Endothelial cell of umbilical vein (primary cell): ENCODE data around the gene OPN1MW3. TPM values are rescaled to one million over a fixed set of nuclear protein-coding genes. Genes with fewer than 3 reads are reported as not detected.

Experiments
- BruUV-seq: library from RNA; stranded (reverse); fragments of 400-500 nt; replicated peaks from 2 replicates; lab custom pipeline; 2021; lab: Mats Ljungman, UMichigan
- CTCF ChIA-PET: fragments of 300-600, 350-600 bp; sonication (Branson Sonifier 250); formaldehyde crosslinking; loops from one replicate; lab custom pipeline; 2021; ENCODE audit warnings: antibody characterized with exemption, inconsistent platforms; lab: Charles Lee
- POLR2A ChIA-PET: fragments of 300-600, 350-600 bp; sonication (Branson Sonifier 250); formaldehyde crosslinking; loops from one replicate; lab custom pipeline; 2021; ENCODE audit warnings: antibody characterized with exemption, inconsistent platforms; lab: Charles Lee
- DNase-seq: peaks from one replicate; pipeline ENCODE4 v3.0.0-alpha.2; 2011; ENCODE audit warnings: low read depth, low spot score
- FAIRE-seq: peaks from 2 replicates; lab custom pipeline; 2011; peaks lifted over from hg19 to GRCh38; lab: Jason Lieb, UNC
- H2AFZ ChIP-seq: 2 replicates; pipeline ENCODE4 v1.6.0; 2012; ENCODE audit warnings: low read depth, low read length, control low read depth, inconsistent platforms
- H3K27ac ChIP-seq: 2 replicates; pipeline ENCODE4 v1.5.1; 2011; ENCODE audit warnings: low read depth, mild to moderate bottlenecking, control low read depth, low read length, moderate library complexity; ENCODE audit not compliant: insufficient read depth
- H3K27me3 ChIP-seq, 2 experiments: 2 replicates each; pipeline versions ENCODE4 v1.6.0 to v1.6.1; 2011; ENCODE audit warnings: low read length in 2 of 2, mixed read lengths in 1 of 2; ENCODE audit not compliant: control insufficient read depth in 2 of 2, insufficient read depth in 2 of 2
- H3K36me3 ChIP-seq, 2 experiments: 2 replicates in 1 of 2; 3 replicates in 1 of 2; pipeline ENCODE4 v1.5.1; 2011; ENCODE audit warnings: low read length in 2 of 2, mild to moderate bottlenecking in 1 of 2, moderate library complexity in 1 of 2; ENCODE audit not compliant: control insufficient read depth in 2 of 2, insufficient read depth in 2 of 2; ENCODE audit errors: extremely low read depth in 1 of 2
- H3K4me1 ChIP-seq: 3 replicates; pipeline ENCODE4 v1.5.1; 2011; ENCODE audit warnings: mild to moderate bottlenecking, low read length; ENCODE audit not compliant: control insufficient read depth, insufficient read depth; ENCODE audit errors: extremely low read depth
- H3K4me2 ChIP-seq: 2 replicates; pipeline ENCODE4 v1.6.1; 2011; ENCODE audit warnings: low read length, control low read depth, mixed read lengths; ENCODE audit not compliant: insufficient read depth
- H3K4me3 ChIP-seq, 3 experiments: fragments of 200-600 bp in 1 of 3; sonication (generic), shearing (Covaris generic) in 1 of 3; replicated peaks in 1 of 3; 2 replicates each; pipeline ENCODE4 v1.5.1; 2011 to 2016; ENCODE audit warnings: control low read depth in 3 of 3, low read length in 3 of 3, mild to moderate bottlenecking in 2 of 3, inconsistent platforms in 1 of 3, low read depth in 1 of 3, moderate library complexity in 1 of 3; ENCODE audit not compliant: insufficient read depth in 1 of 3
- H3K79me2 ChIP-seq: 2 replicates; pipeline ENCODE4 v1.6.0; 2012; ENCODE audit warnings: low read length, inconsistent platforms; ENCODE audit not compliant: control insufficient read depth, insufficient read depth
- H3K9ac ChIP-seq: replicated peaks from 2 replicates; pipeline ENCODE3; 2011; ENCODE audit warnings: low read length, control low read depth; ENCODE audit not compliant: insufficient read depth; ENCODE audit errors: extremely low read depth
- H3K9me1 ChIP-seq: replicated peaks from 3 replicates; pipeline ENCODE4 v1.6.0; 2011; ENCODE audit warnings: mild to moderate bottlenecking, low read length; ENCODE audit not compliant: control insufficient read depth, insufficient read depth; ENCODE audit errors: extremely low read depth
- H3K9me3 ChIP-seq: replicated peaks from 2 replicates; pipeline ENCODE4 v1.5.1; 2012; ENCODE audit warnings: low read length, inconsistent platforms; ENCODE audit not compliant: control insufficient read depth, insufficient read depth
- H4K20me1 ChIP-seq: replicated peaks from 2 replicates; pipeline ENCODE3; 2011; ENCODE audit warnings: mild to moderate bottlenecking, low read length; ENCODE audit not compliant: control insufficient read depth, insufficient read depth; ENCODE audit errors: extremely low read depth
- EZH2 ChIP-seq: IDR thresholded peaks from 2 replicates; pipeline ENCODE4 v1.6.1; 2012; ENCODE audit warnings: borderline replicate concordance, low read depth, mild to moderate bottlenecking, moderate library complexity, low read length, inconsistent platforms; ENCODE audit not compliant: severe bottlenecking
- FOS ChIP-seq: IDR thresholded peaks from 2 replicates; pipeline ENCODE4 v1.6.1; 2011; ENCODE audit warnings: mild to moderate bottlenecking, low read length, moderate library complexity, borderline replicate concordance; ENCODE audit not compliant: insufficient read depth
- GATA2 ChIP-seq: IDR thresholded peaks from 2 replicates; pipeline ENCODE4 v1.7.0; 2011; ENCODE audit warnings: low read depth, mild to moderate bottlenecking, moderate library complexity, mixed read lengths, low read length; ENCODE audit not compliant: insufficient read length, insufficient read depth
- JUN ChIP-seq: IDR thresholded peaks from 2 replicates; pipeline ENCODE4 v1.6.1; 2011; ENCODE audit warnings: borderline replicate concordance, low read depth; ENCODE audit not compliant: insufficient read length, insufficient read depth
- MYC ChIP-seq: IDR thresholded peaks from one replicate; pipeline ENCODE4 v1.6.1; 2011; ENCODE audit warnings: mild to moderate bottlenecking, low read depth, low read length
- POLR2A ChIP-seq: IDR thresholded peaks from 2 replicates; pipeline ENCODE4 v1.6.1; 2012; ENCODE audit warnings: low read depth, mild to moderate bottlenecking, control low read depth, low read length
- POLR2AphosphoS5 ChIP-seq: IDR thresholded peaks from 2 replicates; pipeline ENCODE4 v1.6.1; 2012; ENCODE audit warnings: low read depth, mild to moderate bottlenecking, control low read depth, low read length, moderate library complexity; ENCODE audit not compliant: insufficient read depth
- dilution Hi-C: fragments of 300-500 bp; cut with MboI; formaldehyde crosslinking; loops from one replicate; pipeline ENCODE4 v1.15.0; 2019; ENCODE audit warnings: low sequenced_read_pairs; ENCODE audit not compliant: extremely low pct_ligation_motif_present
- intact Hi-C: fragments of 100-400 bp; cut with micrococcal nuclease; formaldehyde crosslinking; loops from one replicate; pipeline ENCODE4 v1.10.0; 2022
- polyA plus RNA-seq, 4 experiments: library from polyadenylated mRNA; depleted of rRNA in 3 of 4; stranded (reverse) in 3 of 4; unstranded in 1 of 4; fragments of >200 nt; gene quantifications; 2 replicates each; pipeline versions ENCODE4 v1.2.1 to v1.2.3, GENCODE V29; 2011 to 2012; ENCODE audit warnings: missing spikeins in 1 of 4
- total RNA-seq: library from RNA; stranded (reverse); gene quantifications from 2 replicates; pipeline ENCODE4 v1.2.3, GENCODE V29; 2021
- TF ChIP-seq, protein P1 (sequence below), 2 donors: IDR thresholded peaks; 1 replicate in 1 of 2; 2 replicates in 1 of 2; pipeline ENCODE4 v1.5.1; 2011; ENCODE audit warnings: low read length in 2 of 2, mild to moderate bottlenecking in 2 of 2, moderate library complexity in 2 of 2, control low read depth in 1 of 2, inconsistent platforms in 1 of 2, low read depth in 1 of 2; ENCODE audit not compliant: insufficient read depth in 1 of 2; ENCODE audit errors: extremely low read depth in 1 of 2
- TF ChIP-seq, protein P2 (sequence below): IDR thresholded peaks from 2 replicates; pipeline ENCODE4 v1.6.1; 2011; ENCODE audit not compliant: insufficient read depth, insufficient read length

The OPN1MW3 gene
- total and polyA plus RNA-seq, 2 donors (not counting 3 experiments of a cell fraction or from before 2014, with no cell fraction given), result not detected

DNA sequence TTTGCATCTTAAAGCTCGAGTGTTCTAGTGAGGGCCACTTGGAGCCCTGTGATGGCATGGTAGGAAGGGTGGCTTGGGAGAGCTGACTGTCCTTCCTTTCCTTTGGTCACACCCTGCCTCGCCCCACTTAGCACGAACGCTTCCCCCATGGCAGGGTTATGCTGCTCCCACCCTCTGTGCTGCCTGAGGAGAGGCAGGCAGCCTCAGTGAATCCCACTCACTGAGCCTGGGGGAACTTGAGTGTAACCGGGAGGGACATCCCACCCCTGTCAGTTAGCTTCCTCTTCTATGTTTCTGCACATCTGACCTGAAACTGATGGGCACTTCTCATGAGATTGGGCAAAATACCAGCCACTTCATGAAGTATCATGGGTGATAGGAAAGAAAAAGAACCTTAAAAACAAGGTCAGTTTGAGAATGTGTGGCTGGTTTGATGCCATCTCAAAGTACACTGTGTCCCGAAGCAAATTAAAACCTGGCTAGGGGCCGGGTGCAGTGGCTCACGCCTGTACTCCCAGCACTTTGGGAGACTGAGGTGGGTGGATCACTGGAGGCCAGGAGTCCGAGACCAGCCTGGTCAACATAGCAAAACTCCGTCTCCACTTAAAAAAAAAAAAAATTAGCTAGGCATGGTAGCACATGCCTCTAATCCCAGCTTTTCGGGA, 48.3 kb downstream of the OPN1MW3 start:
- Histone ChIP-seq H4K20me1 (no peaks in the 10 kb centered on the region), H2AFZ (no peak overlapping the region), H3K4me2 (no peak overlapping the region), H3K9ac (no peak overlapping the region), H3K27ac (no peak overlapping the region), H3K36me3 (no peaks in the 10 kb centered on the region), H3K9me1 (no peaks in the 10 kb centered on the region), H3K4me3 (no peak overlapping the region), H3K9me3 (no peaks in the 10 kb centered on the region), H3K79me2 (no peaks in the 10 kb centered on the region), H3K4me1 (no peaks in the 10 kb centered on the region), H3K27me3 (no peaks in the 10 kb centered on the region)
- DNase-seq (no peak), FAIRE-seq (no peak)
- intact Hi-C loops (no loop called here), dilution Hi-C loops (no loop called here)
- TF ChIP-seq EZH2 (no peak), GATA2 (no peak), MYC (no peak)
- TF ChIP-seq, protein P1, sequence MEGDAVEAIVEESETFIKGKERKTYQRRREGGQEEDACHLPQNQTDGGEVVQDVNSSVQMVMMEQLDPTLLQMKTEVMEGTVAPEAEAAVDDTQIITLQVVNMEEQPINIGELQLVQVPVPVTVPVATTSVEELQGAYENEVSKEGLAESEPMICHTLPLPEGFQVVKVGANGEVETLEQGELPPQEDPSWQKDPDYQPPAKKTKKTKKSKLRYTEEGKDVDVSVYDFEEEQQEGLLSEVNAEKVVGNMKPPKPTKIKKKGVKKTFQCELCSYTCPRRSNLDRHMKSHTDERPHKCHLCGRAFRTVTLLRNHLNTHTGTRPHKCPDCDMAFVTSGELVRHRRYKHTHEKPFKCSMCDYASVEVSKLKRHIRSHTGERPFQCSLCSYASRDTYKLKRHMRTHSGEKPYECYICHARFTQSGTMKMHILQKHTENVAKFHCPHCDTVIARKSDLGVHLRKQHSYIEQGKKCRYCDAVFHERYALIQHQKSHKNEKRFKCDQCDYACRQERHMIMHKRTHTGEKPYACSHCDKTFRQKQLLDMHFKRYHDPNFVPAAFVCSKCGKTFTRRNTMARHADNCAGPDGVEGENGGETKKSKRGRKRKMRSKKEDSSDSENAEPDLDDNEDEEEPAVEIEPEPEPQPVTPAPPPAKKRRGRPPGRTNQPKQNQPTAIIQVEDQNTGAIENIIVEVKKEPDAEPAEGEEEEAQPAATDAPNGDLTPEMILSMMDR (IDR thresholded peaks at IDR 0.05; ENCODE audit: extremely low read depth in 1 of 2, insufficient read depth in 1 of 2, low read depth in 1 of 2, low read length in 2 of 2), result no peak
- CTCF ChIA-PET, result no interaction called here
- no TSS peak for BruUV-seq
- POLR2A ChIA-PET, result no interaction called here

DNA sequence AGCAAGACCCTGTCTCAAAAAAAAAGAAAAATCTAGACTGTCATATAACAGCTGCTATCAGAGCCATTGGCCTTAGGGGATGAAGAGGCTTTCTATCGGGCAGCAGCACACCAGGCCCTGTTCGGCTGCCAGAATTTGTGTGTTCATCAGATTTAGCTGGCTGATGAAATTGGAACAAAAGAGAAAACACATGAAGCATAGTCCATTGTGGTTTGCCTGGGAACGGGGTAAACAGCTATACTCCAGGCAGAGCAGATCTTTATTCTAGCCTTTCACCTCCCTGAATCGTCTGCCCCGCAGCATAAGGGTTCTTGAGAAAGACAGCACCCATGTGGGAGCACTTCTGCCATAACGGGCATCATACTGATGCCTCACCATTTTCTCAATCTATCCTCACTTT, 49.8 kb downstream of the OPN1MW3 start:
- POLR2A ChIA-PET, result no interaction called here
- no peak overlapping the region for H3K9ac ChIP-seq
- CTCF ChIA-PET, result interaction anchor here (1.8 to 3.3 kb wide), 3 partner anchors 9 to 294 kb away, joined by 9 to 20 read pairs (median 11); no protein-coding TSS in a partner anchor

More for the DNA sequence above, 49.8 kb downstream of the OPN1MW3 start:
- Histone ChIP-seq H3K27ac (no peak overlapping the region), H2AFZ (no peak overlapping the region), H3K4me3 (no peak overlapping the region), H3K27me3 (no peaks in the 10 kb centered on the region), H3K9me3 (no peaks in the 10 kb centered on the region), H3K79me2 (no peaks in the 10 kb centered on the region), H4K20me1 (no peaks in the 10 kb centered on the region), H3K36me3 (no peaks in the 10 kb centered on the region), H3K4me1 (no peaks in the 10 kb centered on the region), H3K4me2 (no peak overlapping the region), H3K9me1 (no peaks in the 10 kb centered on the region)
- intact Hi-C loops, result no loop called here
- BruUV-seq, result no TSS peak
- dilution Hi-C loops, result no loop called here
- FAIRE-seq (no peak), DNase-seq (no peak)
- TF ChIP-seq POLR2AphosphoS5, result no peak
- no peak for TF ChIP-seq POLR2A
- no peak for TF ChIP-seq GATA2
- no peak for TF ChIP-seq EZH2
- TF ChIP-seq, protein P2, sequence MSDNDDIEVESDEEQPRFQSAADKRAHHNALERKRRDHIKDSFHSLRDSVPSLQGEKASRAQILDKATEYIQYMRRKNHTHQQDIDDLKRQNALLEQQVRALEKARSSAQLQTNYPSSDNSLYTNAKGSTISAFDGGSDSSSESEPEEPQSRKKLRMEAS, result no peak
- TF ChIP-seq, protein P1 (IDR thresholded peaks at IDR 0.05; ENCODE audit: extremely low read depth in 1 of 2, insufficient read depth in 1 of 2, low read depth in 1 of 2, low read length in 2 of 2), result no peak
- TF ChIP-seq FOS, result no peak
- TF ChIP-seq MYC, result no peak
- no peak for TF ChIP-seq JUN
